Stimulated activated CD8-positive, alpha-beta memory T cell treated with anti-CD3 and anti-CD28 coated beads, Interleukin-12 subunit alpha, Interleukin-12 subunit beta, amount 100 ng/mL, for 1 hour (primary cell): Measurements from ENCODE around the gene FBXL22.
"Not testable (repeated sequence)": the region's sequence is repeated elsewhere in the genome, so short reads cannot be mapped to it uniquely, and the experiment has no call there.

ENCODE experiments used
- DNase-seq: peaks from one replicate; pipeline ENCODE4 v3.0.0-alpha.2; 2020; ENCODE audit warnings: low read depth

FBXL22 gene

GRCh38 chr15:63612300-63612699, 15.1 kb downstream of the FBXL22 start:
- no peak for DNase-seq

- no peak for DNase-seq
These were observed 18.7 kb downstream of the FBXL22 start for GRCh38 chr15:63615935-63616334.

- DNase-seq, result not testable (repeated sequence)
These were observed 20.0 kb downstream of the FBXL22 start for GRCh38 chr15:63617147-63617546.

- DNase-seq, result not testable (repeated sequence)
These were observed 20.4 kb downstream of the FBXL22 start for GRCh38 chr15:63617627-63618026.

- not testable (repeated sequence) for DNase-seq
These were observed 23.6 kb downstream of the FBXL22 start for GRCh38 chr15:63620760-63621159.

GRCh38 chr15:63623232-63623969, 26.2 kb downstream of the FBXL22 start:
- no peak for DNase-seq

GRCh38 chr15:63626955-63627354, 29.8 kb downstream of the FBXL22 start:
- DNase-seq, result no peak

GRCh38 chr15:63628123-63628822, 31.1 kb downstream of the FBXL22 start:
- no peak for DNase-seq

GRCh38 chr15:63630036-63630751, 33.0 kb downstream of the FBXL22 start:
- DNase-seq, result no peak

GRCh38 chr15:63633312-63633711, 36.1 kb downstream of the FBXL22 start:
- no peak for DNase-seq

- DNase-seq, result no peak
These were observed 37.0 kb downstream of the FBXL22 start for GRCh38 chr15:63634154-63634553.

- no peak for DNase-seq
These were observed 39.4 kb downstream of the FBXL22 start for GRCh38 chr15:63636518-63637061.

- DNase-seq, result no peak
These were observed 41.7 kb downstream of the FBXL22 start for GRCh38 chr15:63638839-63639238.

- no peak for DNase-seq
These were observed 43.0 kb downstream of the FBXL22 start for GRCh38 chr15:63640146-63640545.
